Esophagus muscularis mucosa (tissue), 4 donors: ENCODE results near the gene TOGARAM2. TPM values are rescaled to one million over a fixed set of nuclear protein-coding genes. Genes with fewer than 3 reads are reported as not detected.

Experiments
- DNase-seq: peaks from one replicate; pipeline ENCODE4 v3.0.0-alpha.2; 2017; ENCODE audit errors: extremely low spot score
- H3K27ac ChIP-seq, 4 donors: fragments of 200-600 bp; sonication (generic); replicated peaks in 1 of 4; 1 replicate in 3 of 4; 2 replicates in 1 of 4; pipeline ENCODE4 v1.5.1; 2016 to 2019; ENCODE audit warnings: mild to moderate bottlenecking in 1 of 4
- H3K27me3 ChIP-seq, 4 donors: fragments of 200-600 bp; sonication (generic); one replicate each; pipeline versions ENCODE4 v1.5.1 to v1.6.0; 2016 to 2019
- H3K36me3 ChIP-seq, 4 donors: fragments of 200-600 bp; sonication (generic); one replicate each; pipeline ENCODE4 v1.5.1; 2016 to 2019
- H3K4me1 ChIP-seq, 4 donors: fragments of 200-600 bp; sonication (generic); one replicate each; pipeline ENCODE4 v1.5.1; 2016 to 2019
- H3K4me3 ChIP-seq, 4 donors: fragments of 200-600 bp; sonication (generic); 1 replicate in 2 of 4; 2 replicates in 2 of 4; pipeline ENCODE4 v1.5.1; 2016 to 2019; ENCODE audit warnings: mild to moderate bottlenecking in 4 of 4, moderate library complexity in 1 of 4
- H3K9me3 ChIP-seq, 4 donors: fragments of 200-600 bp; sonication (generic); 1 replicate in 3 of 4; 2 replicates in 1 of 4; pipeline ENCODE4 v1.5.1; 2016 to 2019
- CTCF ChIP-seq, 3 experiments: fragments of 200-600 bp in 2 of 3; fragments of 450-650 bp in 1 of 3; sonication (generic) in 2 of 3; IDR thresholded peaks; one replicate each; pipeline ENCODE4 v1.5.1; 2017 to 2019; ENCODE audit warnings: antibody characterized with exemption in 3 of 3, mild to moderate bottlenecking in 2 of 3, moderate library complexity in 1 of 3
- EP300 ChIP-seq: sonication (generic); formaldehyde crosslinking; IDR thresholded peaks from one replicate; pipeline ENCODE4 v1.6.1; 2017; ENCODE audit warnings: antibody characterized with exemption
- POLR2A ChIP-seq: fragments of 450-650 bp; IDR thresholded peaks from one replicate; pipeline ENCODE4 v1.6.1; 2017; ENCODE audit warnings: antibody characterized with exemption, moderate library complexity, mild to moderate bottlenecking, low read depth
- POLR2AphosphoS5 ChIP-seq, 2 donors: sonication (generic); formaldehyde crosslinking; IDR thresholded peaks; one replicate each; pipeline ENCODE4 v1.6.1; 2017; ENCODE audit warnings: antibody characterized with exemption in 2 of 2
- WGBS: methylation state at CpG from one replicate; pipeline ENCODE4 v1.1.5; 2018; 5-methylcytosine and 5-hydroxymethylcytosine counted together
- intact Hi-C: fragments of 100-400 bp; cut with DNase I; formaldehyde crosslinking; loops from one replicate; pipeline ENCODE4 v1.15.1; 2023
- total RNA-seq, 4 donors: library from RNA; depleted of rRNA; stranded (reverse); fragments of >200 nt; gene quantifications; one replicate each; pipeline versions ENCODE4 v1.1.0 to v1.2.1, GENCODE V29; 2016

The TOGARAM2 gene
- total RNA-seq, 4 donors from 2014 or later, result 0.57 to 0.99 (median 0.77) TPM

DNA sequence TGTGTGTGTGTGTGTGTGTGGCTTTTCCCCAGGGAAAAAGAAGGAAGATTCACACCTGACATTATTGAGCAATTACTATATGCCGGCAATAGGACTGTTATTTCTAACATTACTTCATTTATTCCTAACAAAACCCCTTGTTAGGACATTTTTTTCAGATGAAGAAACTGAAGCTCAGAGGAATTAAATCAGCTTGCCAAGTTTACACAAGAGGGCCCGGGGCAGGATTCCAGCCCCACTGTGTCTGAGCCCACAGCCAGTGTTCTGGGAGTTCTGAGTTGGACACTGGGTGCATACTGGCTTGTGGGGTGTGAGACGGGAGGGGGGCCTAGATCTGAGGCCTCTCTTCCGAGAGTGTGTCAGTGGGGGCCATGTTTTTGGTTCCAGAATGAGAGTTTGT, 9.9 kb downstream of the TOGARAM2 start:
- DNase-seq, result no peak
- TF ChIP-seq EP300, result no peak
- TF ChIP-seq CTCF (IDR thresholded peaks at IDR 0.05), result no peak
- TF ChIP-seq POLR2A, result no peak
- TF ChIP-seq POLR2AphosphoS5 (IDR thresholded peaks at IDR 0.05), result peak in 1 of 2 donors; percentile 42
- WGBS, result 25% methylated on average over 4 of the region's 4 CpGs

GRCh38 chr2:28991460-28991859, 10.4 kb downstream of the TOGARAM2 start:
- no peak for TF ChIP-seq CTCF (IDR thresholded peaks at IDR 0.05)
- TF ChIP-seq EP300, result no peak
- no peak for TF ChIP-seq POLR2AphosphoS5 (IDR thresholded peaks at IDR 0.05)
- TF ChIP-seq POLR2A, result no peak
- H3K36me3 ChIP-seq, result no peaks in the 10 kb centered on the region
- 55% methylated on average over 8 of the region's 9 CpGs for WGBS
- H3K27me3 ChIP-seq, result no peaks in the 10 kb centered on the region
- peaks cover 6 to 61% (median 55%) of the 10 kb centered on the region in 4 donors for H3K4me1 ChIP-seq
- no peak overlapping the region for H3K4me3 ChIP-seq
- DNase-seq, result no peak
- intact Hi-C loops, result no loop called here
- H3K9me3 ChIP-seq, result no peaks in the 10 kb centered on the region
- peak overlapping the region; percentile 60 to 74 (median 71) for H3K27ac ChIP-seq

More for the DNA sequence above, 9.9 kb downstream of the TOGARAM2 start:
- Histone ChIP-seq H3K4me1 (peaks cover 6 to 62% (median 59%) of the 10 kb centered on the region in 4 donors), H3K9me3 (no peaks in the 10 kb centered on the region), H3K27ac (peak overlapping the region; percentile 60 to 74 (median 71)), H3K4me3 (no peak overlapping the region), H3K27me3 (no peaks in the 10 kb centered on the region), H3K36me3 (no peaks in the 10 kb centered on the region)
- intact Hi-C loops, result no loop called here

DNA sequence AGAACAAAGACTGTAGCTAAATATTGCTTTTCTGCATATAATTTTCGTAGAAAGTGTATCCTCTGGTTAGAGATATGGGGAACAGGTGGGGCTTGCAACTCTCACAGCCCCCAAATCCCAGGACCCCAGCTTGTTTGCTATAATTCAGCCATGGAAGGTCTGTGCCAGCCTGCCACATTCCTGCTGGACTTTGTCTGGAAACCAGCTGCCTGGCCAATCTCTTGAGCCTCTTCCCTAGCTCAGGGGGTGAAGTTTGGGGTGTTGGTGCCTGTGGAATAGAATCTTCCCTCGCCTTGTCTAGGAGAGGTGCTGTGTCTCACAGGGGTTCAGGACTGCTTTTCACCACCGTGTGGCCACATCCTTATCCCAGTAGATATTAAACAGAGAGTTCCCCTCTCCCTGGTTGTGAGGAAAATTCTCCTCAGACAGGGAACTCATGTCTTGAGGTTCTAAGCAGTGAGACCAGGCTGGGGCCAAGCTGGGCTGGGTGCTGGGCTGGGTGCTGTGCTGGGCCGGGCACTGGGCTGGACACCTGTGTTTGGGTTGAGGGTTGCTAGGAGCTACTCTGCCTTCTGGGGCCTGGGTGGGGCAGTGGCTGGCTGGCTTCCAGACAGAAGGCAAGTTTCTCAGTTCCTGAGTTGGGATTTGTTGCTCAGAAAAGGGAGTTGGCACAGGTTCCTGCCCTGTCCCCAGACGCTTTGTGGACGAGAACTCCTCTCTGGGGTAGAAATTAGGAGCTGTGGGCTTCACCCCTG, 12.3 kb downstream of the TOGARAM2 start:
- Histone ChIP-seq H3K4me3 (no peak overlapping the region), H3K9me3 (no peaks in the 10 kb centered on the region), H3K36me3 (no peaks in the 10 kb centered on the region), H3K4me1 (peaks cover 6 to 67% (median 51%) of the 10 kb centered on the region in 4 donors), H3K27ac (peak overlapping the region; percentile 48 to 74 (median 71)), H3K27me3 (no peaks in the 10 kb centered on the region)
- TF ChIP-seq POLR2AphosphoS5 (IDR thresholded peaks at IDR 0.05) (no peak), EP300 (no peak), POLR2A (no peak), CTCF (IDR thresholded peaks at IDR 0.05) (no peak)
- intact Hi-C loops, result no loop called here
- 60% methylated on average over 6 of the region's 6 CpGs for WGBS
- no peak for DNase-seq

DNA sequence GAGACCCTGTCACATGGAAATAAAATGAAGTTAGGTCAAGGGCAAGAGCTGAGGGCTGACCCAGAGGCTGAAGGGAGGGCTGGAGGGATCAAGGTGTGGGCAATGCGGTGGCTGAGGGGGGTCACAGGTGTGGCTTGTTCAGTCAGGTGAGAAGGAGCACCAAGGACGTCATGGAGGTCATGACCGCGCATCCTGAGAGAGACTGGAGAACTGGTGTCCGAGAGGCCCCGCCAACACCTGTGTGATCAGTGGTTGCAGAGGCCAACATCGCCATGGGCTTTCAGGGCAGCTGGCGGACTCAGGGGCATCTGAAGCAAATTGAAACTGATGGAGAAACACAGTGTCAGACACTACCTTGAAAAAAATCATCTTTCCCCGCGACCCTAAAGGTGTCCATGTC, 13.0 kb downstream of the TOGARAM2 start:
- H3K27ac ChIP-seq, result peak overlapping the region in 3 of 4 donors; percentile 70 to 74 (median 72)
- no peak for DNase-seq
- H3K4me1 ChIP-seq, result peaks cover 6 to 67% (median 49%) of the 10 kb centered on the region in 4 donors

More for the DNA sequence above, 13.0 kb downstream of the TOGARAM2 start:
- Histone ChIP-seq H3K27me3 (no peaks in the 10 kb centered on the region), H3K9me3 (no peaks in the 10 kb centered on the region), H3K36me3 (no peaks in the 10 kb centered on the region), H3K4me3 (no peak overlapping the region)
- intact Hi-C loops, result no loop called here
- 96% methylated on average over 10 of the region's 10 CpGs for WGBS
- no peak for TF ChIP-seq POLR2A
- no peak for TF ChIP-seq POLR2AphosphoS5 (IDR thresholded peaks at IDR 0.05)
- TF ChIP-seq EP300, result no peak
- no peak for TF ChIP-seq CTCF (IDR thresholded peaks at IDR 0.05)
